NCI-H1092 treated with DMSO at 0.1 percent for 48 hours (cell line): ENCODE data around the gene PIK3IP1.
A peak's percentile ranks its signal among the peaks of the same experiment; 100 is the strongest.

Experiments
- DNase-seq: peaks from one replicate; lab custom pipeline; 2025; lab: John Stamatoyannopoulos, UW

PIK3IP1 gene

DNA sequence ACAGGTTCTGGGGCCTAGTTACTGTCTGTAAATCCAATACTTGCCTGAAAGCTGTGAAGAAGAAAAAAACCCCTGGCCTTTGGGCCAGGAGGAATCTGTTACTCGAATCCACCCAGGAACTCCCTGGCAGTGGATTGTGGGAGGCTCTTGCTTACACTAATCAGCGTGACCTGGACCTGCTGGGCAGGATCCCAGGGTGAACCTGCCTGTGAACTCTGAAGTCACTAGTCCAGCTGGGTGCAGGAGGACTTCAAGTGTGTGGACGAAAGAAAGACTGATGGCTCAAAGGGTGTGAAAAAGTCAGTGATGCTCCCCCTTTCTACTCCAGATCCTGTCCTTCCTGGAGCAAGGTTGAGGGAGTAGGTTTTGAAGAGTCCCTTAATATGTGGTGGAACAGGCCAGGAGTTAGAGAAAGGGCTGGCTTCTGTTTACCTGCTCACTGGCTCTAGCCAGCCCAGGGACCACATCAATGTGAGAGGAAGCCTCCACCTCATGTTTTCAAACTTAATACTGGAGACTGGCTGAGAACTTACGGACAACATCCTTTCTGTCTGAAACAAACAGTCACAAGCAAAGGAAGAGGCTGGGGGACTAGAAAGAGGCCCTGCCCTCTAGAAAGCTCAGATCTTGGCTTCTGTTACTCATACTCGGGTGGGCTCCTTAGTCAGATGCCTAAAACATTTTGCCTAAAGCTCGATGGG is 13.5 kb downstream of the PIK3IP1 start:
- no peak for DNase-seq

- DNase-seq, result no peak
Measured at GRCh38 chr22:31278151-31278621, 14.1 kb downstream of the PIK3IP1 start.

- DNase-seq, result no peak
Measured at GRCh38 chr22:31277741-31278140, 14.5 kb downstream of the PIK3IP1 start.

DNA sequence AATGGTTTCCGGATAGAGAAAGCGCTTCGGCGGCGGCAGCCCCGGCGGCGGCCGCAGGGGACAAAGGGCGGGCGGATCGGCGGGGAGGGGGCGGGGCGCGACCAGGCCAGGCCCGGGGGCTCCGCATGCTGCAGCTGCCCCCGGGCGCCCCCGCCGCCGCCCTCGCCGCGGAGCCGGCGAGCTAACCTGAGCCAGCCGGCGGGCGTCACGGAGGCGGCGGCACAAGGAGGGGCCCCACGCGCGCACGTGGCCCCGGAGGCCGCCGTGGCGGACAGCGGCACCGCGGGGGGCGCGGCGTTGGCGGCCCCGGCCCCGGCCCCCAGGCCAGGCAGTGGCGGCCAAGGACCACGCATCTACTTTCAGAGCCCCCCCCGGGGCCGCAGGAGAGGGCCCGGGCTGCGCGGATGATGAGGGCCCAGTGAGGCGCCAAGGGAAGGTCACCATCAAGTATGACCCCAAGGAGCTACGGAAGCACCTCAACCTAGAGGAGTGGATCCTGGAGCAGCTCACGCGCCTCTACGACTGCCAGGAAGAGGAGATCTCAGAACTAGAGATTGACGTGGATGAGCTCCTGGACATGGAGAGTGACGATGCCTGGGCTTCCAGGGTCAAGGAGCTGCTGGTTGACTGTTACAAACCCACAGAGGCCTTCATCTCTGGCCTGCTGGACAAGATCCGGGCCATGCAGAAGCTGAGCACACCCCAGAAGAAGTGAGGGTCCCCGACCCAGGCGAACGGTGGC is 15.7 kb downstream of the PIK3IP1 start:
- DNase-seq, result no peak

DNA sequence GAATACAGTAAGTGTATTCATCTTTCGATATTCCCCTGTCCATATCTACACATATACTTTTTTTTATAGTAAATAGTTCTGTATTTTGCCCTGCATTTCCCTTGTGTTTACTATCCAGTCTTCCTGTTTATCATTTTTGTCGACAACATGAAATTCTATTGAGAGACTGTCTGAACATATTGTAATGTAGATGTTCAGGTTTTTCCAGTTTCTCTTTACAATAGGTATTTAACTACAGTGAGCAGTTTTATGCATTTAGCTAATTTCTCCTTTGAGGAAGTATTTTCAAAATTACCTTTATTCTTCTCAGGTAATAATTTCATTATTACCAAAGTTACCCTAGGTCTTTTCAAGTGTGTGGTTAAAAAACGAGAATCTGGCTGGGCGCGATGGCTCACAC is 16.7 kb downstream of the PIK3IP1 start:
- no peak for DNase-seq

DNA sequence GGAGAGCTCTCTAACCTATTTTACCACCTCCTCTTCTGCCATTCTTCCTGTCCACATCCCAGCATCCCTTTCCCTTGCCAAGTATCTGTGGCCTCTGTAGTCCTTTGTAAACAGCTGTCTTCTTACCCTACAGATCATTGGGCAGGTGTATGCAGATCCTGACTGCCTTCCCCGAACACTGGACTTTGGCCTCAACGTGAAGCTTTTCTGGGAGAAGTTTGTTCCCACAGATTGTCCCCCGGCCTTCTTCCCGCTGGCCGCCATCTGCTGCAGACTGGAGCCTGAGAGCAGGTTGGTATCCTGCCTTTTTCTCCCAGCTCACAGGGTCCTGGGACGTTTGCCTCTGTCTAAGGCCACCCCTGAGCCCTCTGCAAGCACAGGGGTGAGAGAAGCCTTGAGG is 17.3 kb downstream of the PIK3IP1 start:
- DNase-seq, result no peak

DNA sequence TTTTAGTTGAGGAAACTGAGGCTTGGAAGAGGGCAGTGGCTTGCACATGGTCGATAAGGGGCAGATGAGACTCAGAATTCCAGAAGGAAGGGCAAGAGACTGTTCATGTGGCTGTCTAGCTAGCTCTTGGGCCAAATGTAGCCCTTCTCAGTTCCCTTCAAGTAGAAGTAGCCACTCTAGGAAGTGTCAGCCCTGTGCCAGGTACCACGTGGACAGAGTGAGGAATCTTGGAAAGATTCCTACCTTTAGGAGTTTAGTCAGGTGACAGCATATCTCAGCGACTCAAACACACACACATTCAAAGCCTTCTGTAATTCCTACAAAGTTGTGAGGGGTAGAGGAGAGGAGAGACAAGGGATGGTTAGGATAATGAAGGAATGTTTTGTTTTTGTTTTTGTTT is 18.3 kb downstream of the PIK3IP1 start:
- DNase-seq, result no peak

GRCh38 chr22:31272522-31273446 is 19.5 kb downstream of the PIK3IP1 start:
- DNase-seq, result peak; percentile 30

GRCh38 chr22:31271485-31271884 is 20.8 kb downstream of the PIK3IP1 start:
- DNase-seq, result no peak

DNA sequence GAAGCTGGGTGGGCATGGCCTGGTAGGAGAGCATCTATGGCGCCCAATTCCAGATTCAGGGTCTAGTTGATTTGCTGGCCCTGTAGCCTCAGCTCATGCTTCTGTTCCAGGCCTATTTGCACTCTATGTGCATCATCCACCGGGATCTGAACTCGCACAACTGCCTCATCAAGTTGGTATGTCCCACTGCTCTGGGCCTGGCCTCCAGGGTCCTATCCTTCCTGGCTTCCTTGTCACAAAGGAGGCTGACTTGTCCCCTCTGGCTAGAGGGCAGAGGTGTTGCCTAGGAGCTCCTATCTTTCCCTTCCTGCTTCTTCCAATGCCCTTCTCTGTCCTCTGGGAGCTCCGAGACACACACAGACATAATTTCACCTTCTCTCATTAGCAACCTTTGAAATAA is 21.3 kb downstream of the PIK3IP1 start:
- no peak for DNase-seq

DNA sequence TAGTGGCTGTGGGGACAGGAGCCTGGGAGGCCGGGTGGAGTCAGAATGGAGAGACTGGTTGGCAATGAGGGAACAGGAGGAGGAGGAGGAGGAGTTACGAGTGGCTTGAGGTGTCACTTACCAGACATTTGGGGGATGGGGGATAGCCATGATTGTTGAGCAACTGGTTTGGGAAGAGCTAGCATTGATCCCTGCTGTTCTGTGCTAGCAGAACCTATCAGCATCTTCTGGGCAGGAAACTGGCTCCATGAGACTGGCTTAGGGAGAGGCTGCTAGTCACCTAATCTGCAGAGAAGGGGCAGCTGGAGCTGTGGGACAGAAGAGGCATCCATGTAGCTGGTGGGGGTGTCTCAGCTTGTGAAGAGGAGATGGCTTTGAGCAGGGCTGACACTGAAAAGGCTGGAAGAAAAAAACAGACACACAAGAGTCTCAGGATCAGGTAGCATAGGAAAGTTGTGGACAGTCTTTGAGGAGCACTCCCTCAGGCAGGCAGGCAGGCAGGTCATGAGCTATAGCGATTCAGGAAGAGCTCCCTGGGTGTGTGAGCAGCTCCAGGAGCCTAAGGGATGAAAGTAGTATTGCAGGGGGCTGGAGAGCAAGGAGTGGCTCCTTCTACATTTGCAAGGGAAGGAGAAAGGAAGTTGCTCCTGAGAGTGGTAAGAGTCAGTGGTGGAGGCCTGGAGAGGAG is 22.3 kb downstream of the PIK3IP1 start:
- no peak for DNase-seq

GRCh38 chr22:31268281-31268680 is 24.0 kb downstream of the PIK3IP1 start:
- no peak for DNase-seq

- no peak for DNase-seq
Measured at GRCh38 chr22:31263896-31264640, 28.2 kb downstream of the PIK3IP1 start.

GRCh38 chr22:31262312-31263133 is 29.8 kb downstream of the PIK3IP1 start:
- no peak for DNase-seq

- DNase-seq, result no peak
Measured at GRCh38 chr22:31260474-31260856, 31.8 kb downstream of the PIK3IP1 start.

DNA sequence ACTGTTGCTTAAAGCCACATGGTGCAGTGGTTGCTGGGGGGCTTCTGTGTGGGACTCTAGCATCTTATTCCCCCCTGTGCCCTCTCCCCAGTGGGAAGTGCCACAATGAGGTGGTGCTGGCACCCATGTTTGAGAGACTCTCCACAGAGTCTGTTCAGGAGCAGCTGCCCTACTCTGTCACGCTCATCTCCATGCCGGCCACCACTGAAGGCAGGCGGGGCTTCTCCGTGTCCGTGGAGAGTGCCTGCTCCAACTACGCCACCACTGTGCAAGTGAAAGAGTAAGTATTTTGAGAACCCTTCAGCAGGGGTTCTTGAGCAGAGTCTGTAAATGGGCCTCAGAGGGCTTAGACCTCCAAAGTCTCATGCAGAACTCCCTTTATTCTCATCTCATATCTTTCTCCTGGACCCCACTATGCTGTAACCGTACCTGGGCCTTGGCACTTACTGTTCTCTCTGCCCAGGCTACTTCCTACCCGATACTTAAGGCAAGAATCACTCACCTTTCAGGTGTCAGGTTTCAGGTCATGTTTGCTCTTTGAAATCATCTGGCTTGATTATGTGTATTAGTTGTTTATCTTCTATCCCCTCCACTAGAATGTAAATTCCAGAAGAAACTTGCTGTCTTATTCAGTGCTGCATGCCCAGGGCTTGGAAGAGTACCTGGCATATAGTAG is 32.4 kb downstream of the PIK3IP1 start:
- DNase-seq, result no peak

- no peak for DNase-seq
Measured at GRCh38 chr22:31253949-31254348, 38.3 kb downstream of the PIK3IP1 start.

GRCh38 chr22:31250740-31251600 is 41.3 kb downstream of the PIK3IP1 start:
- no peak for DNase-seq
